ENCODE data around the gene APOL6. TPM values are rescaled to one million over a fixed set of nuclear protein-coding genes. Genes with fewer than 3 reads are reported as not detected.
A peak's percentile ranks its signal among the peaks of the same experiment; 100 is the strongest.
"Not testable (repeated sequence)": the region's sequence is repeated elsewhere in the genome, so short reads cannot be mapped to it uniquely, and the experiment has no call there.

APOL6 gene
- total RNA-seq, 2 experiments from 2014 or later, result 59.9 to 65.2 TPM

DNA sequence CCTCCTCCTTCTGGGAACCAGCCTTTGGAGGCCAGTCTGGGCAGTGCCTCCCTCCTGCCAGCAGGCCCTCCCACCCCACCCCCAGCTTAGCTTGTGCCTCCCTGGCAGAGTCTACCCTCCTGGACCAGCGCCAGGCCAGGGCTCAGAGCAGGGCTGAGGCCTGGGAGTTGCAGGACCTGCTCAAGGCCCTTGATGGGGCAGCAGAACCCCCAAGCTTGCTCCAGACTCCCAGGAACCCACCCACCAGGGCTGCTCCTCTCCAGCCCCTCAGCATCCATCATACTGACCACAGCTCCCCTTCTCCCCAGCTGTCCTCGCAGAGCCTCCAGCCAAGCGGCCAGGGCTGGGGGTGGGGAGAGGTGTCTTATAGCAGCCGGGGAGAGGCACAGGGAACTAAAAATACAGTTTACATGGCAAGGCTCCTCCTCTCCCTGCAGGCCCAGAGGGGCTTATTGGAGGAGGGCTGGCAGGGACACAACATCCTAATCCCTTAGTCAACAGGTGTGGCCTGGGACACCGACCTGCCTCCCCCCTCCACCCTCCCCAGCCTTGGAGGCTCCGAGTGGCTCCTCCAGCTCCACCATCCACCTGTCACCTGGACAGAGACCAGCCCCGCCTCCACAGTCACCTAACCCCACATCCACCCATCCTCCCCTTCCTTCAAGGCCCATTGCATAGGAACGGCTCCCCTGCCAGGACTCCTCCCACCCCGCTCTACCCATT, 25.9 kb upstream of the APOL6 start:
- peaks cover 6% of the 10 kb centered on the region for H3K4me1 Mint-ChIP-seq
- ATAC-seq, result no peak
- H3K36me3 Mint-ChIP-seq, result no peaks in the 10 kb centered on the region
- H3K9me3 Mint-ChIP-seq (ENCODE audit: low read depth), result no peaks in the 10 kb centered on the region
- H3K27ac Mint-ChIP-seq, result no peak overlapping the region
- H3K27me3 Mint-ChIP-seq, result peaks cover 19% of the 10 kb centered on the region
- CTCF ChIA-PET, result interaction anchor here (0.8 to 2.0 kb wide), 2 partner anchors 117 to 266 kb away, joined by 3 to 6 read pairs; no protein-coding TSS in a partner anchor
- DNase-seq, result no peak
- no peak overlapping the region for H3K4me3 Mint-ChIP-seq

GRCh38 chr22:35623885-35624284, 24.4 kb upstream of the APOL6 start:
- H3K27me3 Mint-ChIP-seq, result peaks cover 19% of the 10 kb centered on the region
- H3K9me3 Mint-ChIP-seq (ENCODE audit: low read depth); ATAC-seq: not testable (repeated sequence)

DNA sequence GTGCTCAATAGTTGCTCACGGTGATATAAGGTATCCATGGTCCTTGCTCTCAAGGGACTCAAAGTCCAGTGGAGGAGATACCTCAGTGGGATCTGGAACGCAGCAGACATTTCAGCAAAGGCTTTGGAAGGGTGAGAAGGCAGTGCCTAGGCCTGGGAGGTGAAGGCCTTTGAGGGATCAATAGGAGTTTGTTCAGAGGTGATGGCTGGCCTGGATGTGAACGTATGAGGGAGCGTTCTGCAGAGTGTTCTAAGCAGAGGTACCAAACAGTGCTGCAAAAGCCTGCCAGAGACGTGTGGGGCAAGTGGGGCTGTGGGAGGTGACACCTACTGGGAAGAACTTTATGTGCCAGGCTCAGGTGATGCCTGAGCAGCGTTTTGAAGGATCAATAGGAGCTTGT, 23.7 kb upstream of the APOL6 start:
- DNase-seq, result no peak
- peaks cover 19% of the 10 kb centered on the region for H3K4me1 Mint-ChIP-seq
- no peak overlapping the region for H3K27ac Mint-ChIP-seq
- H3K36me3 Mint-ChIP-seq, result peaks cover 3% of the 10 kb centered on the region
- no peak overlapping the region for H3K4me3 Mint-ChIP-seq
- H3K27me3 Mint-ChIP-seq, result peaks cover 16% of the 10 kb centered on the region
- no peak for ATAC-seq
- CTCF ChIA-PET, result interaction anchor here (0.6 to 1.0 kb wide), 2 partner anchors 271 to 442 kb away, joined by 3 read pairs; no protein-coding TSS in a partner anchor
- H3K9me3 Mint-ChIP-seq (ENCODE audit: low read depth), result no peaks in the 10 kb centered on the region

More at GRCh38 chr22:35623885-35624284, 24.4 kb upstream of the APOL6 start:
- H3K4me1 Mint-ChIP-seq, result peaks cover 16% of the 10 kb centered on the region
- CTCF ChIA-PET, result interaction anchor here (1.0 kb wide), 1 partner anchor 270 kb away, joined by 3 read pairs; no protein-coding TSS in a partner anchor
- not testable (repeated sequence) for H3K4me3 Mint-ChIP-seq, H3K27ac Mint-ChIP-seq, H3K36me3 Mint-ChIP-seq, DNase-seq

DNA sequence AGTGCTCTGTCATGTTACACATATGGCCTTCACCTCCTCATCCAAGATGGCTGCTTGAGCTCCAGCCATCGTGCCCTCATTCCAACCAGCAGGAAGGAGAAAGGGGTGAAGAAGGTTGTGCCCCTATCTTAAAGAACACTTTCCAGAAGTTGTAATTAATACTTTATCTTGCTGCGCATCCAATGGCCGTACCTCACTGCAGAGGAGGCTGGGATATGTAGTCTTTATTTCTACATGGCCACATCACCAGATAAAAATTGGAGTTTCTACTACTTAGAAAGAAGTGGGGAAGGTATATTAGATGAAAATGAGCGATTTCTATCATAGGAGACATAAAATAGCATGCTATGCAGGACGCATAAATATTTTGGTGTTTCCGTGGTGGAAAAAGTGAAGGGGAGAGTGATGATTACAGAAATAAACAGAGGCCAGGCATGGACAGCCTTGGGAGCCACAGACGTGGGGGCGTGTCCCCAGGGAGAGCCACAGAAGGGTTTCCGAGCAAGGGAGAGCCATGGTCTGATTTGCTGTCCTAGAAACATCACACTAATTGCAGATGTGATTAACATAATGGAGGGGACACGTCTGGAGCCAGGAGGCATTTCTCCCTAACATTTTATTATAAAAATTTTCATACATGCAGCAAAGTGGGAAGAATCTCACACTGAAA, 22.3 kb upstream of the APOL6 start:
- Mint-ChIP-seq H3K4me3 (no peak overlapping the region), H3K4me1 (peaks cover 28% of the 10 kb centered on the region), H3K36me3 (peaks cover 3% of the 10 kb centered on the region), H3K9me3 (ENCODE audit: low read depth) (no peaks in the 10 kb centered on the region), H3K27ac (no peak overlapping the region), H3K27me3 (peaks cover 17% of the 10 kb centered on the region)
- CTCF ChIA-PET, result interaction anchor here (3.2 kb wide), 1 partner anchor 275 kb away, joined by 14 read pairs; no protein-coding TSS in a partner anchor
- ATAC-seq (no peak), DNase-seq (no peak)

DNA sequence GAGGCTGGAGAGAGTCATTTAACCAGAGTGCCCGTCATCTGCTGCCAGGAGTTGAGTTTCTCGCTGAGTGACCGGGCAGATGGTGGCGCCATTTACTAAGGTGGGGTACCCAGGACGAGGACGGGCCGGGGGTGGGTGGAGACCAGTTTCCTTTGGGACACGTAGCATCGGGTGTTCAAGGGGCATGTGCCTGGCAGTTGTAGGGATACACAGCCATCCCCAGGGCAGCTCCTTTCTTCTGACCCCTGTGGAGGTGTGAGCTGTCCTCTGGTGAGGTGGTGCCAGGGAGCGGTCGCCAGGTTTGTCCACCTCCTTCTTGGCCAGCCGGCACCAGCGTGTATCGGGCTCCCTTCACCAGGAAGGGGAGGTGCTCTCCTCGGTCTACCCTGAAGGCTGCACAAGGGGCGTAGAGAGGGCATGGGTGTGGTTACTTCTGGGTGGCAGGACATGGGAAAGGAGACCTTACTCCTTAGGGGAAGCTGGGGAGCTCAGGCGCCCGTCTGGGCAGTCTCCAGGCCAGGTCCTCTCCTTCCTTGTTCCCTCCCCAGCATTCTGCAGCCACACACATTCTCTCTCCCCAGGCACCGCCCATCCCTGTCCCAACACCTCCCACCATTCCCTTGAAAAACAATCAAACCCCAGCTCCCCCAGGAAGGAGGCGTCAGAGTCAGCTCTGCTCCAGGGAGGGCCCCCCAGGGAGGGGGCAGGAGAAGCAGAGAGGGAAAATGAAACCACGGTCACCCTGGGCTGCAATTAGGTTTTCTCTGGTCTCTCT, 20.8 kb upstream of the APOL6 start:
- H3K4me1 Mint-ChIP-seq, result peaks cover 28% of the 10 kb centered on the region
- H3K9me3 Mint-ChIP-seq (ENCODE audit: low read depth), result no peaks in the 10 kb centered on the region
- peak overlapping the region; percentile 61 for H3K27ac Mint-ChIP-seq
- peaks cover 3% of the 10 kb centered on the region for H3K36me3 Mint-ChIP-seq
- DNase-seq (peak; percentile 80), ATAC-seq (peak; percentile 67)
- peaks cover 17% of the 10 kb centered on the region for H3K27me3 Mint-ChIP-seq
- H3K4me3 Mint-ChIP-seq, result peak overlapping the region; percentile 76
- CTCF ChIA-PET, result interaction anchor here (0.6 to 5.3 kb wide), 17 partner anchors 12 to 531 kb away, joined by 3 to 32 read pairs (median 4); partner anchors contain the start of gene APOL6

- H3K27ac Mint-ChIP-seq, result no peak overlapping the region
- CTCF ChIA-PET, result interaction anchor here (0.7 to 5.3 kb wide), 6 partner anchors 12 to 294 kb away, joined by 3 to 32 read pairs (median 6); partner anchors contain the start of gene APOL6
- ATAC-seq (no peak), DNase-seq (no peak)
- peaks cover 33% of the 10 kb centered on the region for H3K4me1 Mint-ChIP-seq
- peaks cover 3% of the 10 kb centered on the region for H3K36me3 Mint-ChIP-seq
- no peaks in the 10 kb centered on the region for H3K9me3 Mint-ChIP-seq (ENCODE audit: low read depth)
- H3K4me3 Mint-ChIP-seq, result no peak overlapping the region
- peaks cover 17% of the 10 kb centered on the region for H3K27me3 Mint-ChIP-seq
Observed at GRCh38 chr22:35628732-35629131, 19.5 kb upstream of the APOL6 start.

DNA sequence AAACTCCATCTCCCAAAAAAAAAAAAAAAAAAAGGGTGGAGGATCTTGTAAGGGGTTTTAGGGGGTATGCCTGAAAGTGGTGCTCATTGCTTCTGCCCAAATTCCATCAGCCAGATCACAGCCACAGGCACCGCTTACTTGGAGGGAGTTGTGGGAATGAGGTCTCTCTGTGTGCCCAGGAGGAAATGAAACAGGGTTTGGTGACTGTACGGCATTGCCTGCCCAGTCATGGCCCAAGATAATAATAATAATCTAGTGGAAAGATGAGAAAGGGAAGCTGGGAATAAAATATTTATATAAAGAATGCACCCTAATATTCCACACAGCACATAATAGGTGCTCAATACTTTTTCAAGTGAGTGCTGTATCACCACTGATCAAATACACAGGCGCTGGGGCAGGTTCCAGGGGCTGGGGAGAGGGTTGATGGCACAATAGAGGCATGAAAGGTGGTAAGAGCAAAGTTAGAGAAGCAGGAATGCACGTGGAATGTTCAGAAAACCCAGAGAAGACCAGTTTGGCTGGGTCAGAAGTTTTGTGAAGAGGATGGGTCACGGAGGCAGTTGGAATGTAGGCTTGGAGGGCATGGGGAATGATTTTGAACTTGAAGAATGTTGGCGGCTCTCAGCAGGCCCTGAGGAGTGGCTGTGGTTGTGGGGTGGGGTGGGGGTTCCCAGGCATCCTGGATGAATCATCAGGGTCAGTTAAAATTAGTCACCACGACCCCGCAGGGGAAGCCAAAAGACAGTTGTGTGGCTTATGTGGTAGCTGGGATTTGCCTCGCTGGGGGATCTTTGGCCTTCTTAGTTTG, 18.6 kb upstream of the APOL6 start:
- H3K36me3 Mint-ChIP-seq, result peaks cover 3% of the 10 kb centered on the region
- H3K27me3 Mint-ChIP-seq, result peaks cover 13% of the 10 kb centered on the region
- CTCF ChIA-PET, result interaction anchor here (1.0 to 5.3 kb wide), 6 partner anchors 11 to 498 kb away, joined by 3 to 32 read pairs (median 6); partner anchors contain the start of gene APOL6
- no peak overlapping the region for H3K4me3 Mint-ChIP-seq
- peaks cover 39% of the 10 kb centered on the region for H3K4me1 Mint-ChIP-seq
- peak; percentile 37 for ATAC-seq
- H3K27ac Mint-ChIP-seq, result peak overlapping the region; percentile 80
- DNase-seq, result peak; percentile 87
- H3K9me3 Mint-ChIP-seq (ENCODE audit: low read depth), result no peaks in the 10 kb centered on the region

- Mint-ChIP-seq H3K9me3 (ENCODE audit: low read depth) (no peaks in the 10 kb centered on the region), H3K4me1 (peaks cover 44% of the 10 kb centered on the region), H3K4me3 (no peak overlapping the region), H3K27me3 (peaks cover 10% of the 10 kb centered on the region), H3K36me3 (peaks cover 3% of the 10 kb centered on the region), H3K27ac (no peak overlapping the region)
- CTCF ChIA-PET, result interaction anchor here (1.0 to 5.3 kb wide), 6 partner anchors 10 to 497 kb away, joined by 3 to 32 read pairs (median 6); partner anchors contain the start of gene APOL6
- DNase-seq, result no peak
- ATAC-seq, result no peak
Observed at GRCh38 chr22:35630387-35630793, 17.9 kb upstream of the APOL6 start.

DNA sequence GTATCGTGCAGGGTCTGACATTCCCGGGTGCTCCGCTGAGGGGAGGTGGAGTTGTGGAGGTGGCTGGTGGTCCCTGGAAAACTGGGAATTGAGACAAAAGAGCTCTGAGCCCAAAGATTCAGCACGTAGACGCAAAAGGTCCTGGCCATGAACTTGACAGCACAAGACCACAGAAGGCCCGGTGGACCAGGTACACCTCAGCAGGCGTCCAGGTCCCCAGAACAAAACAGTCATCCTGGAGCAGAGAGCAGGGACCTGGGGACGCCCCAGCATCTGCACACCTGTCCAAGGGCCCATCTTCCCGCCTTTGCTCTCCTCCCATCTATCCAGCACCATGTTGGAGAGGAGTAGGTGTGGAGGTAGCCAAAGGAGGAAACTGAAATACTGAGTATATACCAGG, 17.4 kb upstream of the APOL6 start:
- ATAC-seq (no peak), DNase-seq (no peak)
- H3K9me3 Mint-ChIP-seq (ENCODE audit: low read depth), result no peaks in the 10 kb centered on the region
- H3K4me3 Mint-ChIP-seq, result no peak overlapping the region
- H3K27ac Mint-ChIP-seq, result no peak overlapping the region
- peaks cover 3% of the 10 kb centered on the region for H3K36me3 Mint-ChIP-seq
- peaks cover 8% of the 10 kb centered on the region for H3K27me3 Mint-ChIP-seq
- CTCF ChIA-PET, result interaction anchor here (1.0 to 5.3 kb wide), 8 partner anchors 10 to 496 kb away, joined by 3 to 32 read pairs (median 4); partner anchors contain the start of gene APOL6
- peaks cover 44% of the 10 kb centered on the region for H3K4me1 Mint-ChIP-seq

GRCh38 chr22:35631597-35631996, 16.6 kb upstream of the APOL6 start:
- no peak for ATAC-seq
- H3K27me3 Mint-ChIP-seq, result peaks cover 4% of the 10 kb centered on the region
- CTCF ChIA-PET, result interaction anchor here (0.6 to 5.3 kb wide), 4 partner anchors 11 to 204 kb away, joined by 3 to 32 read pairs (median 4); partner anchors contain the start of gene APOL6
- no peaks in the 10 kb centered on the region for H3K9me3 Mint-ChIP-seq (ENCODE audit: low read depth)
- peaks cover 3% of the 10 kb centered on the region for H3K36me3 Mint-ChIP-seq
- peaks cover 44% of the 10 kb centered on the region for H3K4me1 Mint-ChIP-seq
- H3K4me3 Mint-ChIP-seq, result no peak overlapping the region
- no peak overlapping the region for H3K27ac Mint-ChIP-seq
- DNase-seq, result peak; percentile 56

GRCh38 chr22:35632935-35633334, 15.3 kb upstream of the APOL6 start:
- no peak overlapping the region for H3K27ac Mint-ChIP-seq
- peaks cover 35% of the 10 kb centered on the region for H3K4me1 Mint-ChIP-seq
- peaks cover 3% of the 10 kb centered on the region for H3K27me3 Mint-ChIP-seq
- ATAC-seq (no peak), DNase-seq (no peak)
- peaks cover 3% of the 10 kb centered on the region for H3K36me3 Mint-ChIP-seq
- CTCF ChIA-PET, result no interaction called here
- H3K9me3 Mint-ChIP-seq (ENCODE audit: low read depth), result no peaks in the 10 kb centered on the region
- no peak overlapping the region for H3K4me3 Mint-ChIP-seq

GRCh38 chr22:35633520-35633919, 14.7 kb upstream of the APOL6 start:
- Mint-ChIP-seq H3K27me3 (peaks cover 3% of the 10 kb centered on the region), H3K9me3 (ENCODE audit: low read depth) (no peaks in the 10 kb centered on the region), H3K4me1 (peaks cover 32% of the 10 kb centered on the region), H3K4me3 (no peak overlapping the region), H3K36me3 (peaks cover 2% of the 10 kb centered on the region), H3K27ac (no peak overlapping the region)
- CTCF ChIA-PET, result interaction anchor here (1.1 kb wide), 1 partner anchor 282 kb away, joined by 3 read pairs; no protein-coding TSS in a partner anchor
- DNase-seq, result no peak
- ATAC-seq, result no peak
